8988T (cell line): ENCODE results near the gene TBX2.
"Not testable (repeated sequence)": the region's sequence is repeated elsewhere in the genome, so short reads cannot be mapped to it uniquely, and the experiment has no call there.

Experiments used
- DNase-seq: peaks from one replicate; pipeline ENCODE4 v3.0.0; 2011

Gene TBX2

DNA sequence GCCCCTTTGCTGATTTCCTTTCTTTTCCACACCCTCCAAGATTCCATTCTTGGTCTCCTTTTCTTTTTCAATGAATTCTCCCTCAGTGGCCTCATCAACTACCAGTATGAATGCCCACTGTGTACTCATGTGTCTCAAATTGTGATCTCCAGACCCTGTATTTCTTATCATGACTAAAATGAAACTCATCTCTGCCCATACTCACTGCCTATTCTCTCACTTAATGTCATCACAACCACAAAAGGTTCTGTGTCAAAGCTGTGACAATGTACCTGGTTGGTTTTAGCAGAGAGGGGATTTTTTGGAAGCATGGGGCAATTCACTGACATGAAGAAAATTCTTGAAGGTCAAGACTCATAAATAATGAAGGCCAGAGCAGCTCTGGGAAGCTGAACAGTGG lies 41.1 kb downstream of the TBX2 start:
- DNase-seq: no peak

DNA sequence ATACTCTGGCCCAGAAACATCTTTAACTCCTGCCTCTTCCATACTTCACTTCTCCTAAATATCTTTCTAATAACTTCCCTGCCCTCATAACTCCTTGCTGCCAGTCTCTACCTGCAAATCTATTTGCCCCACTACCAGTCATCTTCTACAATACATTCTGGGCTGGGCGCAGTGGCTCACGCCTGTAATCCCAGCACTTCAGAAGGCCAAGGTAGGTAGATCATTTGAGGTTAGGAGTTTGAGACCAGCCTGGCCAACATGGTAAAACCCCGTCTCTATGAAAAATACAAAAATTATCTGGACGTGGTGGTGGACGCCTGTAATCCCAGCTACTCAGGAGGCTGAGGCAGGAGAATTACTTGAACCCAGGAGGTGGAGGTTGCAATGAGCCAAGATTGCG lies 41.9 kb downstream of the TBX2 start:
- DNase-seq: not testable (repeated sequence)

DNA sequence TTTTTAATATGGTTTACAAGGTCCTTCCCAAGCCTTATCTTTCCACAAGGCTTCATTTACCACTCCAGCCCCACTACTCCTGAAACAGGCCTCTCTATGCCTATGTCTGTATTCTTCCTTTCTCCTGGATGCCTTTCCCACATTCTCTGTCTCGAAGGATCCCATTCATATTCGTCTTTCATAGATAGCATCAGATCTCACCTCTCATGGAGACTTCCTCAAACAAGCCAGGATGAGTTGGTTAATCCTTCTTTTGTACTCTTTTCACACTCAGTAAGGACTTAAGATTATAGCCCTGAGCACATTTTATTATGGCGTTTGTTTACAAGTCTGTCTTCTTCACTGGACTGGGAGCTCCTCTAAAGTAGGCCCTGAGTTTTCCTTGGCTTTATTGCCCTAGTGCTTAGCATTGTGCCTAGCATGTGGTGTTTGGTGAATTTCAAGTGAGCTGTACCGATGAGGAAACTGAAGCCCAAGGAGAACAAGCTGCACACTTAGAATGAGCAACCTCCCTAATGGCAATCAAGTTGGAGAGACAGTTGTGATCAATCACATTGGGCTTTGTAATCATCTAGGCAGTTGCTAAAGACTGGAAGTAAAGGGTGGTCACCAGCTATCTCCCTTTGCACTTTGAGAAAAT lies 42.6 kb downstream of the TBX2 start:
- DNase-seq: no peak

DNA sequence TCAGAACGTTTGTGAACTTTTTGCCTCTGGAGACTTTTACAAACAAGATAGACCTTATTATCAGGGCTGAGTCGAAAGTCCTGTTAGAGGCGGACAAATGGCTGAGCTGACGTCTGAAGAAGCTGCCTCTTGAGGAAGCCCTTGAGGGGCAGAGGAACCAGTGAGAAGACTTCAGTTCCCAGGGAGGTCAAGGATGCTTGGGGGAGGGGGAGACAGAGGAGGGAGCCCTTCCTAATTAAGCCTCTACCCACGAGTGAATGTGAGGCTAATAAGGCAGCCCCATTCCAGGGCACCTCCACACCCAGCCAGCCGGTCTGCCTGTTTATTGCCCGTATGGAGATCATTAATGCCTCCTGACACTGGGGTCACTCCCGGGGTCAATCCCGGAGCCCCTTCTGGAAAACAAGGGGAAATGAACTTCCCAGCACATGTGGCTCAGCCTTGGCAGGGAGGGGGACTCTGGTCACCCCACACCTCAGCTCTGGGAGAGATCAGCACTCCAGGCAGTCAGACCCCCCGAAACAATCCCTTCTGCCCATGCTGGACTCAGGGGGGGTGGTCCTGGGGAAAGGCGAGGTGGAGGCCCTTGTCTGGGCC lies 43.3 kb downstream of the TBX2 start:
- DNase-seq: no peak

DNA sequence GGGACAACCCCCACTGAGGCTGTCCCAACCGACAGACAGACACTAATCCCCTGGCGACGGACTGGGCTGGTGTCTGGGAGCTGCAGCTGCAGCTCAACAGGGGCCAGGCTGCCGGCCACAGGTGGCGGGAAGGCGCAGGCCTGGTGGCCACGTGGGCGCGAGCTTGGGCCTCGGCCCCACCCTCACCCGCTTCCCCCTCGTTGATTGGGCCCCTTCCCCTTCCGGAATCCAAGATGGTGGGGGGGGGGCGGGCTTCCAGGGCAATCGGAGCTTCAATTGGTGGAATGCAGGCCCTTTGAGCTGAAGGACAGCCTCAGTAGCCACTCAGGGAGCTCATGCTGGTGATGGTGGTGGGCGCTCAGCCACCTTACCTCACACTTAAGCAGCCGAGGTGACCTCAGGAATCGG lies 43.8 kb downstream of the TBX2 start:
- DNase-seq: no peak

DNA sequence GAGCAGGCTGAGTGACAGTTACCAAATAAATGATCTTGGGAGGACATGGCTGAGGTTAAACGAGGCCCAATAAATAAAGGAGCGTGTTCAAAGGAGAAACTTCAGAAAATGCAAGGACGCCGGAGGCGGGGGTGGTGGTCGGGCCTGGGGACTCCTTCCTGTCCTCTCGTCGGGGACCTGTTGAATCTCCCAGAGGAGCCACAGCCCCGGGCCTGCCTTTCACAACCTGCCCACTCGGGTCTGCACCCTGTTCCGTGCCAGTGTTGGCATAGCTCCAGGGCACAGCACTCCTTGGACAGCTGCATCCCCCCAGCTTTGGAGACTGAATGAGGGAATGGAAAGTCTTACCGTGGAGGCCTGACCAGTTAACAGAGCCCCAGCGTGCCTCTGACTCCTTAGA lies 44.4 kb downstream of the TBX2 start:
- DNase-seq: no peak

DNA sequence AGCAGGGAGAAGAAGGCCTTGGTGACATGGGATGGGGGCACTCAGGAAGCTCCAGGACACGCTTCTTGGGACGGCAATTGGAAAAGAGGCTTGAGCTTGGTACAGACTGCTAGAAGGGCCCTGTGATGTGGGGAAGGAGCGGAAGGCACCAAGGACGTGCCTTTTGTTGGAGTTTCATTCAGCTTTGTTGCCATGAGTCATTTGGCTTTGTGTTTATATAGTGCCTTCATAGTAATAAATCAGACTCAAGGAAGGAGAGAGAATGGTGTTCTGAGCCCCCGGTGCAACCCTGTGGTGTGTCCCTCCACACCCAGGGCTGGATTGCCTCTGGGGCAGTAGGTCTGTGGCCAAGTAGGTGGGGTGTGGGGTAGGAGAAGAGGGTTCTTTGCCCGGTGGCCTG lies 45.2 kb downstream of the TBX2 start:
- no peak for DNase-seq

DNA sequence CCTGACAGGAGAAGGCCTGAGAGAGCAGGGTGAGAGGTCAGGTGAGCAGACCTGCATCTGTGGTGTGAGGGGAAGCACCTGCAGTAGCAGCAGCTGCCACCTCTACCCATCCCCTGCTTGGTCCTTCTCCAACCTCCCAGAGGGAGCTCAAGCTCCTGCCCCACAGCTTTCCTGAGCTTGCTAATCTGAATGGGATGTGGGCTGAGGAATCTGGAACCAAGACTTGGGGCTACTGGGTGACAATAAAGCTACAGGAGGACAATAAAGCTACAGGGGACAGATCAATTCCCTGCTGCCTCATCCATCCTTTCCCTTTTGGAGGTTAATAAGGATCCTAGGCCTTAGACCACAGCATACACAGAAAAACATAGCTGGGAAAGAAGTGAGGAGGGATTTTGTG lies 47.7 kb downstream of the TBX2 start:
- DNase-seq: no peak

DNA sequence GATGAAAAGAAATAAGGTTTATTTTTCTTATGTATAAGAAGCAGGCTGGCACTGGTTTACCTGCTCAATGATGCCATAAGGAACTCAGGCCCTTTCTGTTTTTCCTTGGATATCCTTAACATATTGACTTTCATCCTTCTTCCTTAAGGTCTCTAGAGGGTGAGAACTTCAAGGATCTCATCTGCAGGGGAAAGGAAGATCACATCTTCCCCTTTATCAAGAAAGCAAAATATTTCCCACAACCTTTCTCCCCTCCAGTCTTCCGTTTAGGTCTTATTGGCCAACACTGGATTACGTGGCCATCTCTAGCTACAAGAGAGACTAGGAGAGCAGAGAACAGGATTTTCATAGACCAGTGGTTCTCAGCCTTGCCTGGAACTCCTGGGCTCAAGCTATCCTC lies 48.4 kb downstream of the TBX2 start:
- no peak for DNase-seq

DNA sequence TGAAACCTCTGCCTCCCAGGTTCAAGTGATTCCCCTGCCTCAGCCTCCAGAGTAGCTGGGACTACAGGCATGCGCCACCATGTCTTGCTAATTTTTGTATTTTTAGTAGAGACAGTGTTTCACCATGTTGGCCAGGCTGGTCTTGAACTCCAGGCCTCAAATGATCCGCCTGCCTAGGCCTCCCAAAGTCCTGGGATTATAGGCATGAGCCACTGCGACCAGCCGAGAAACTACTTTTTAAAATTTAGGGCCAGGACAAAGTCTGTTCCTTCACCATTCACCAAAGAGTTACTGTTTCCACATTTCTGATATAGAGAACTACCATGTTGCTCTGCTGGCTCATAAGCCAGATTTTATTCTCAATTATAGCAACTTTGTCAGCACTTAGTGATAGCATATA lies 49.5 kb downstream of the TBX2 start:
- not testable (repeated sequence) for DNase-seq

DNA sequence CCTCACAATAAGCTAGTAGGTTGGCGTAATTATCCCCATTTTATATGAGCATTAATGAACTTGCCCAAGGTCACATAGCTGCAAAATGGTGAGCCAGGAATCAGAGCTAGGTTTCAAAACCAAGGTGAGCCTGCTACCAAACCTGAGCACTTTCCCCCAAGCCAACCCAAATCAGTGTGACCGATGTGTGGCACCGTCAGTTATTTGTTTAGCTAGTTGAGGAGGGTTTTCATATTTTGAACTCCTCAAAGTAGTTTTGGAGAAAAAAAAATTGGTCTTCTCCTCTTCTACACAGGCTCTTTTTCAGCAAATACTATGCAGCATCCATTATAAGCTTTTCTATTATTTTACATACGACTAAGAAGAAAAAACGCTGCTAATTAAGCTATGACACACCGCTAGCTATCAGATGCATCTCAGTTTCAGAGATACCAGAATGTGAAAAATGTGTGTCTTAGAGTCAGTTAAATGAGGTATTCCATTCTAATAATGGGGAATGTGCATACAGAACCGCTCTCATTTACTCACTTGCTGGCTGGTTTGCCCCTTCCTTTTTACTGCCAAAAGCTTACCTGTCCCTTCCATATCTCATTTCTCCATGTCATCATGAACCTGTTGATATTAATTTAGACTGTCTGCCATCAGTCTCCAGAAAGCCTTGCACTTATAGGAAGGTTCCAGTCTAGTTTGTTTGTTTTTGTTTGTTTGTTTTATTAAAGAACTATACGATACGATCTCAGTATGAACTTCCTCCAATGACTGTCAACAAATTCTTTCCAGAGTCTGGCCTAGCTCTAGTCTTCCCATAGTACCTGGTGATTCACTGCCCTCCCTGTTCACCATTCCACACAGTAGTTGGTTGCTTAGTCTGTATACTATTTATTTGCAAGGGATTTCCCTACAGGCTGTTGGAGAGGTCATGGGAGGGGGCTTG lies 50.3 kb downstream of the TBX2 start:
- no peak for DNase-seq

DNA sequence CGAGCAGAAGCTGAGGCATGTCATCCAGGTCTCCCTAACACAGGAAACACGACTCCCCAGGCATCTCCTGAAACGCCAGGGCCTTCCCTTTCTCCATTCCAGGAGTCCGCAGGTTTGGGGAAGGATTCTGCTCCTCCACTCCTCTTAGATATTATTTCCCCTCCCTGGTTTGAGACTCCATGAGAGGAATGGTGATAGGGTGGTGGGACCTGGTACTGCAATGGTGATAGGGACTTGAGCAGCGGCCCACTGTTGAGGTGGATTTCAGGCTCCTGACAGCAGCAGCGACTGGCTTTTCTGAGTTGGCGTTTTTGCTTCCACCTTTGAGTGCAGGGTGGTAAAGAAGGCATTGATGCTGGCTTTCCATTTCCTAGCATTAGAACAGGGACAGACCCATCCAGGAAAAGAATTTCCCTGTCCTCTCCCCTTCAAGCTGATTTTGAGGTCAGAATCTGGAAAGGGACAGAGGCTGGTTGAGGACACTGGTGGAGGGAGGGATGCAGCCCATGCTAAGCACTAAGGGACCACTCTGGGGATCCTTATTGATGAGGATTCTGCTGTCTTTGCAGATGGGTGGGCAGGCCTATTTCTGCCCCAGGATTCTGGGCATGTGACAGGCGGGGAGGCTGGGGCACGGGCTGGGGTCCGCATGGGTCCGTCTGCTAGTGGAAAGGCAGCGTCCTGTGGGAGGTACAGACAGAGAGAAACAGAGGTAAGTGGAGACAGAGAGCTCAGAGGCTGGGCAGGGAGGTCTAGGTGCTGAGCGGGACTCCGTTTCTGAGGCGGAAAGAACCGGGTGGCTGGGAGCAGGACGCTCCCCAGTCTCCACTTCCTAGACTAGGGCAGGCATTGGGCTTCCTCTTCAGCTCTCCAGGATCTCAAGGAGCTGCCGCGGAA lies 51.2 kb downstream of the TBX2 start:
- no peak for DNase-seq

DNA sequence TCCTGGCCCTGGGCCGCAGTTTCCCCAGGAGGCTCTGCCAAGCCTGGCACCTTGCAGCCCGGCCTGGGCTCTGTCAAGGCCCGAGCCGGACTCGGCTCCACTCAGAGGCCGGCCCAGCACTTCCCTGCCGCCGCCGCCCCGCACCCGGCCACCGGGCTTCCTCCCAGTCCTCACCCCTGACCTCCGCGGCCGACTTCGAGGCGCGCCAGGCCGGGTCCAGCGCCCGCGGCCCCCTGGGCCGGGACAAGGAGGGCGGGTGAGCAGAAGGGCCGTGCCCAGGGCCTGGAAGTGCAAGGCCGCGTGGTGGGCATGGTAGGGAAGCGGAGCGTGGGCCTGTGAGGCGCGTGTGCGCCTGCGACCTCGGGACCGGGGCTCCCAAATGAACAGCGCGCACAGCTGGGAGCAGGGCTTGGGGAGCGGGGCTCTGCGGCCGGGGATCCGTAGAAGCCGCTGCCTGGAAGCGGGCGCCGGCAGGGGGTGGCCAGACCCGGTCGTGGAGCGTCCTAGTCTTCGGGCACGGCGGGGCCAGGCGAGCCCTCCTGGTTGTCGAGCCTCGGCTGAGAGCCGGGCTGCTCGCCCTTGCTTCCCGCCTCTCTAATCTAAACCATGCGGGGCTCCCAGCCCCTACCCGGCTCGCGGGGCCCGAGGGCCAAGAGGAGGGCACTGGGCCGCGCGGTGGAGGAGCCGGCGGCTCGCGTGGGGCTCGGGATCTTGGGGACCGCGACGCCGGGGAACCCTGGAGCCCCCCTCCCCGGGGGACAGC lies 52.1 kb downstream of the TBX2 start:
- no peak for DNase-seq

DNA sequence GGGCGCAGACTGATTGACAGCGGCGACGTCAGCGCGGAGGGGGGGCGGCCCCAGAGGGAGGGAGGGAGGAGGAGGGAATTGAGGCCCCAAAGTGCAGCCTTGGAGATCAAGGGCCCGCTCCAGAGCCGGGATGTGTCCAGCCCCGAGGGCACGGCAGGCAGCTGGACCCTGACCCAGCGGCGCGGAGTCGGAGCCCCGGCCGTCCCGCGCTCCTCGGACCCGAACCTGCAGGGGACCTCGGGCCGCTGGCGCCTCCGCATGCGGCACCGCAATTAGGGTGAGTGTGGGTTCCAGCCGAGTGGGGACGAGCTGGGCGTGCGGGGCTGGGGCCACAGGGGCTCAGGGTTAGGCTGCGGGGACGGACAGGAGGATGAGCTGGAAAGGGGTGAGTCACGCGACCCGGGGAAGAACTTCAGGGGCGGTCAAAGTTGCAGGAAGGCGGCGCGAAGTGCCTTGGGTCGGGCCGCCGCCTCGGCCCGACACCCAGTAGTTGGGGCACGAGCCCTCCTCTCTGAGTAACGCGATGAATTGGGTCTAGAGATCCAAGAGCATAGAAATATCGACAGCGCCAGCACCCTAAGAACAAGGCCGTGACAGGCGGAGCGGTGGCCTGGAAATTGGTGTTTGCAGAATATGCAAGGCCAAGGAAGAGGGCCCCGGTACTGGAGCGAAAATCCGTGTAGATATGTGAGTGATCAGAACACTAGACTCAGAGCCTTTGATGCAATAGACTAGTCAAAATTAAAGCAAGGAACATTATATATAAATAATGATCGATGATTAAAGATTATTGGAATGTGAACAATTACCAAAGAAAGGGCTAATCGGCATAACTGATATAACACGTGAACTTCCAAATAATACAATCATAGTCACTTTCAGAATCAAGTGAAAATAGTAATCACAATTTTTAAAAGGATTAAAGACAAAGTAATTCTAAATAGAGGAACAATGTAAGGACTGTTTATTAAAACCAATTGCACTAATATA lies 53.0 kb downstream of the TBX2 start, which contains the start of gene TBX4:
TSS of gene TBX4 (plus strand) at position 122 of the 990 bp plus-strand sequence. CDS start 4,069 bp downstream, outside the sequence.
- no peak for DNase-seq

DNA sequence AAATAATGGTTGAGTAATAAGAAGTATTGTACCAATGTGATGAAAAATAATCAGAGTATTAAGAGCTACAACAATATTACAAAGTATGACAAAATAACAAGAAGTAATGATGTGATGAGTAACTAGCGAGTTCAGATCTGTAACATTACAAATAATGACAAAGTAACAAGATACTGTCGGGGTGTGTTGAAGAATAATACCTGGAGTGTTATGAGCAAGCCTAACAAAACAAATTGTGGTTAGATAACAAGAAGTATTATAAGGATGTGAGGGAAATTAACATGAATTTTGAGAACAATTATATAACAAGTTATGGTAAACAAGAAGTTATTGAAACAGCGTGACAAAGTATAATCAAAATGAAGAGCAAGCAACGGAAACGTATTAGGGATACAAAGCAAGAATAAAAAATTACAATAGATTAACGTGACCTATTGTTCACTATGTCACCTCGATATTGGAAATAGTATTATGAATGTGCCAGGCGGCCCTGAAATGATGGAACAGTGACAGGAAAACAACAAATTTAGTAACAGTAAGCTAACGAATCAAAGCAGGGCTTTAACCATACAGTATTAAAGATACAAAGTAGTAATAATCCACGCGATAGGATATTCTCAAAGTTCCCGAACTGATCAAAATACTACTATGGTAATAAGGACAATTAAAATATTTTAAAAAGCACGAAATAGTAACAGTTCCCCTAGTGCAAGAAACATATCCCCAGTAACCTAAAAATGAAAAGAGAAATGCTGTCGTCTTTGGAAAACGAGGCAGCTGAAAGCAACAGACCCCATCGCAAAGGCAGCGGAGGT lies 54.1 kb downstream of the TBX2 start:
- no peak for DNase-seq

DNA sequence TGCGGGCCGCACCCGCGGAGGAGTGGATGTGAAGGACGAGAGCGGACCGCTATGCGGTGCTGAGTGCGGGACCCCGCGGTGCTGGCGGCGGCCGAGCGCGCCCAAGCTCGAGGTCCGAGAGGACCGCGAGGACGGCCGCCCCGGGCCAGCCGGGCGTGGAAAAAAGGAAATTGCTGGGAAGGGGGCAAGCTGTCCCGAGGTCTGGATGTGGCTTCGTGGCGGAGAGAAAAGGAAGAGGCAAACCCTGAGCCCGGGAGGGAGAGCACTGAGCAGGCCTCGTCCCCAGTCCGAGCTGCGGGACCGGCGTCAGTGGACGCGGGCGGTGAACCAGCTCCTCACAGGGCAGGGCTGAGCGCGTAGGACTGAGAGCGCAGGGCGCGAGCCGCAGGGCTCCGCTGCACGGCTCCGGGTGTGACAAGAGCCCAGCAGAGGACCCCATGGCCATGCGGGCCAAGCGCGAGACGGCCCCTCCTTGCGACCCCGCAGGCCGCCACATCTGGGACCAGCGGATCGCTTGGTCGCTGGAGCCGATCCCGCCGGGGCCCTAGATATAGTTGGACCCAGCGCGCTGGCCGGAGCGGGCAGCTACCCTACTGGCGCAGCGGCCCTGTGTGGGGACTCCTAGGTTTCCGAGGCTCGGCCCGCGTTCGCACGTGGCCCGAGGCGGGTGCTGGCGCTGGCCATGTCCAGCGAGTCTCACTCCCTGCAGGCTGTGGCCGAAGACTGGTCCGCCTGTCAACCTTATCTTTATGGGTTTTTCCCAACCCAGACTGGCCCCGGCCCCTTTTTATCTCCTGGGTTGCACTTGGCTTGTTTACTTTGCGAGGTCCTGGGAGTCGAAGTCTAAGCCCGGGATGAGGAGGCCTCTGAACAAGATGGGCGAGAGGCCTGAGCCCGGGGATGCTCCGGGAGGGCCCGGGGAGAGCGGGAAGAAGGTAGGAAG lies 55.0 kb downstream of the TBX2 start:
- no peak for DNase-seq

DNA sequence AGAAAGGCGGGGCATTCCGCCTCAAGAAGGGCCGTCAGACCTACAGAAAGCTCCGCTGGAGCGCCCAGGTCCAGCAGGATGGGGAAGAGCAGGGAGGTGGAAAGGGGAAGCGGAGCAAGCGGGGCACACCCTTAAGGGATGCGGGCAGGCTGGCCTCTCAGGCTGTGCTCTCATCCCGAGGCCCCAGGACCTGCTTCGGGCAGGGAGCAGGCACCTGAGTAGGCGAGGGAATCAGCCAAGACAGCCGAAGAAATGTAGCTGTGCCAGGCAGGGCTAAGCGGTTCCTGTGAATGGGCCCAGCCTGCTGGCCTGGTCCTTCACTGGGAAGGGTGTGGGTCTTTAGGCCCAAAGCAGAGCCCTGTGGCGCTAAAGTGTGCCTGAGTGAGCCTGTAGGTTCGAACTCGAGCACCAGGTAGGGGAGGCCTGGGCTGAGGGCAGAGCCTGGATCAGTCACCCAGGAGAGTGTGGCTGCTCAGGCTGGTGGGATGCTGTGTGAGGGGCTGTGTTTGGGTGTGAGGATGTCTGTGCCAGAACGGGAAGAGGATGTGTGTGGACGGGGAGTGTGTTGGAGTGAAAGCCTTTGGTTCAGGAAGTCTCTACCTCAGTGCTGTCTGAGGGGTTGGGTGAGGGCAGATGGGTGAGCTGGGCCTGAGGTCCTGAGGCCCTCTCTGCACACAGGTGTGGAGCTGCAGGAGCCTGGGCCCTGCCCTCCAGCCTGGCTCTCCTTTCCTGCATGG lies 55.8 kb downstream of the TBX2 start:
- DNase-seq: no peak
